WTC11 (cell line): ENCODE measurements around the gene ZGPAT. TPM values are rescaled to one million over a fixed set of nuclear protein-coding genes. Genes with fewer than 3 reads are reported as not detected.
A peak's percentile ranks its signal among the peaks of the same experiment; 100 is the strongest.

ENCODE experiments used
- ATAC-seq: fragments of 200-7000 bp; cut with Tn5 transposase; 2 replicates; pipeline ENCODE4 v1.10.0; 2021; ENCODE audit warnings: mild to moderate bottlenecking, moderate library complexity
- CTCF ChIA-PET: fragments of 300-600 bp; sonication (Branson Sonifier 250); formaldehyde crosslinking; loops from one replicate; lab custom pipeline; 2021; ENCODE audit warnings: antibody characterized with exemption; lab: Charles Lee
- POLR2A ChIA-PET: fragments of 350-600 bp; sonication (Branson Sonifier 250); formaldehyde crosslinking; loops from one replicate; lab custom pipeline; 2021; ENCODE audit warnings: antibody characterized with exemption; lab: Charles Lee
- DNase-seq: peaks from one replicate; pipeline ENCODE4 v3.0.0; 2021; ENCODE audit warnings: low spot score
- H3K27ac Mint-ChIP-seq: 2 replicates; pipeline ENCODE4 v1.8.0; 2021; ENCODE audit warnings: mixed read lengths
- H3K27me3 Mint-ChIP-seq: 2 replicates; pipeline ENCODE4 v1.8.0; 2021; ENCODE audit warnings: low read depth, mild to moderate bottlenecking, moderate library complexity, mixed read lengths
- H3K36me3 Mint-ChIP-seq: 2 replicates; pipeline ENCODE4 v1.8.0; 2021; ENCODE audit warnings: mixed read lengths
- H3K4me1 Mint-ChIP-seq: 2 replicates; pipeline ENCODE4 v1.8.0; 2022; ENCODE audit warnings: mixed read lengths
- H3K4me3 Mint-ChIP-seq: 2 replicates; pipeline ENCODE4 v1.8.0; 2021; ENCODE audit warnings: mild to moderate bottlenecking, moderate library complexity, mixed read lengths
- H3K9me3 Mint-ChIP-seq: 2 replicates; pipeline ENCODE4 v1.8.0; 2021; ENCODE audit warnings: mixed read lengths
- ATF1 ChIP-seq: sonication (generic); formaldehyde crosslinking; IDR thresholded peaks from 2 replicates; pipeline ENCODE4 v1.8.1; 2023; ENCODE audit warnings: mild to moderate bottlenecking, moderate library complexity, missing genetic modification reagents
- CREM ChIP-seq: sonication (generic); formaldehyde crosslinking; IDR thresholded peaks from 2 replicates; pipeline ENCODE4 v1.8.1; 2022; ENCODE audit warnings: mild to moderate bottlenecking, missing genetic modification reagents, moderate library complexity
- ELF4 ChIP-seq: sonication (generic); formaldehyde crosslinking; IDR thresholded peaks from 2 replicates; pipeline ENCODE4 v1.8.1; 2022; ENCODE audit warnings: low read depth, mild to moderate bottlenecking, moderate library complexity, missing genetic modification reagents
- ETV6 ChIP-seq: sonication (generic); formaldehyde crosslinking; IDR thresholded peaks from 2 replicates; pipeline ENCODE4 v1.8.1; 2022; ENCODE audit warnings: mild to moderate bottlenecking, missing genetic modification reagents
- FOXP1 ChIP-seq: sonication (generic); formaldehyde crosslinking; IDR thresholded peaks from 2 replicates; pipeline ENCODE4 v1.8.0; 2022; ENCODE audit warnings: missing genetic modification reagents, mild to moderate bottlenecking, moderate library complexity, borderline replicate concordance
- NFE2L1 ChIP-seq: sonication (generic); formaldehyde crosslinking; IDR thresholded peaks from 2 replicates; pipeline ENCODE4 v1.8.1; 2023; ENCODE audit warnings: missing genetic modification reagents
- RORB ChIP-seq: fragments of 250-450 bp; sonication (Bioruptor Pico); IDR thresholded peaks from 2 replicates; pipeline ENCODE4 v1.9.0; 2021; ENCODE audit warnings: mild to moderate bottlenecking
- ZMAT4 ChIP-seq: fragments of 250-450 bp; sonication (Bioruptor Pico); IDR thresholded peaks from 2 replicates; pipeline ENCODE4 v1.9.0; 2021; ENCODE audit warnings: mild to moderate bottlenecking
- ZNF219 ChIP-seq: sonication (generic); formaldehyde crosslinking; IDR thresholded peaks from 2 replicates; pipeline ENCODE4 v1.8.0; 2023; ENCODE audit warnings: missing genetic modification reagents, mild to moderate bottlenecking, borderline replicate concordance
- total RNA-seq: library from RNA; stranded (reverse); gene quantifications from 3 replicates; pipeline ENCODE4 v1.2.3, GENCODE V29; 2021
- TF ChIP-seq, protein P1 (sequence below): fragments of 250-450 bp; sonication (Bioruptor Pico); IDR thresholded peaks from 2 replicates; pipeline ENCODE4 v1.9.0; 2021; ENCODE audit warnings: mild to moderate bottlenecking, borderline replicate concordance
- TF ChIP-seq, protein P2 (sequence below): sonication (generic); formaldehyde crosslinking; IDR thresholded peaks from 2 replicates; pipeline ENCODE4 v1.8.0; 2023; ENCODE audit warnings: missing genetic modification reagents, mild to moderate bottlenecking, borderline replicate concordance
- TF ChIP-seq, protein P3 (sequence below): sonication (generic); formaldehyde crosslinking; IDR thresholded peaks from 2 replicates; pipeline ENCODE4 v1.8.1; 2022; ENCODE audit warnings: low read depth, missing genetic modification reagents, borderline replicate concordance
- TF ChIP-seq, protein P4 (sequence below): sonication (generic); formaldehyde crosslinking; IDR thresholded peaks from 2 replicates; pipeline ENCODE4 v1.8.0; 2022; ENCODE audit warnings: missing genetic modification reagents

The ZGPAT gene
- total RNA-seq, 1 experiment from 2014 or later, result 28.3 TPM

- H3K27ac Mint-ChIP-seq, result no peak overlapping the region
- 0 out of 2 replicates have a peak, but pooled peaks cover 3% of the 10 kb centered on the region for H3K36me3 Mint-ChIP-seq
- H3K9me3 Mint-ChIP-seq, result no peaks in the 10 kb centered on the region
- no peak for ATAC-seq
- ChIA-PET POLR2A (interaction anchor here (1.0 to 1.5 kb wide), 4 partner anchors 34 to 881 kb away, joined by 3 to 8 read pairs (median 4); partner anchors contain the start of genes ARFRP1, TPD52L2 and ZGPAT), CTCF (interaction anchor here (1.0 to 2.1 kb wide), 16 partner anchors 8 to 342 kb away, joined by 3 to 33 read pairs (median 8); partner anchors contain the start of genes ARFRP1, PTK6, TPD52L2 and ZGPAT)
- H3K4me3 Mint-ChIP-seq, result peak overlapping the region; percentile 43; the same call in 1 of the 2 replicates
- TF ChIP-seq, protein P1, sequence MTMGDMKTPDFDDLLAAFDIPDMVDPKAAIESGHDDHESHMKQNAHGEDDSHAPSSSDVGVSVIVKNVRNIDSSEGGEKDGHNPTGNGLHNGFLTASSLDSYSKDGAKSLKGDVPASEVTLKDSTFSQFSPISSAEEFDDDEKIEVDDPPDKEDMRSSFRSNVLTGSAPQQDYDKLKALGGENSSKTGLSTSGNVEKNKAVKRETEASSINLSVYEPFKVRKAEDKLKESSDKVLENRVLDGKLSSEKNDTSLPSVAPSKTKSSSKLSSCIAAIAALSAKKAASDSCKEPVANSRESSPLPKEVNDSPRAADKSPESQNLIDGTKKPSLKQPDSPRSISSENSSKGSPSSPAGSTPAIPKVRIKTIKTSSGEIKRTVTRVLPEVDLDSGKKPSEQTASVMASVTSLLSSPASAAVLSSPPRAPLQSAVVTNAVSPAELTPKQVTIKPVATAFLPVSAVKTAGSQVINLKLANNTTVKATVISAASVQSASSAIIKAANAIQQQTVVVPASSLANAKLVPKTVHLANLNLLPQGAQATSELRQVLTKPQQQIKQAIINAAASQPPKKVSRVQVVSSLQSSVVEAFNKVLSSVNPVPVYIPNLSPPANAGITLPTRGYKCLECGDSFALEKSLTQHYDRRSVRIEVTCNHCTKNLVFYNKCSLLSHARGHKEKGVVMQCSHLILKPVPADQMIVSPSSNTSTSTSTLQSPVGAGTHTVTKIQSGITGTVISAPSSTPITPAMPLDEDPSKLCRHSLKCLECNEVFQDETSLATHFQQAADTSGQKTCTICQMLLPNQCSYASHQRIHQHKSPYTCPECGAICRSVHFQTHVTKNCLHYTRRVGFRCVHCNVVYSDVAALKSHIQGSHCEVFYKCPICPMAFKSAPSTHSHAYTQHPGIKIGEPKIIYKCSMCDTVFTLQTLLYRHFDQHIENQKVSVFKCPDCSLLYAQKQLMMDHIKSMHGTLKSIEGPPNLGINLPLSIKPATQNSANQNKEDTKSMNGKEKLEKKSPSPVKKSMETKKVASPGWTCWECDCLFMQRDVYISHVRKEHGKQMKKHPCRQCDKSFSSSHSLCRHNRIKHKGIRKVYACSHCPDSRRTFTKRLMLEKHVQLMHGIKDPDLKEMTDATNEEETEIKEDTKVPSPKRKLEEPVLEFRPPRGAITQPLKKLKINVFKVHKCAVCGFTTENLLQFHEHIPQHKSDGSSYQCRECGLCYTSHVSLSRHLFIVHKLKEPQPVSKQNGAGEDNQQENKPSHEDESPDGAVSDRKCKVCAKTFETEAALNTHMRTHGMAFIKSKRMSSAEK (CRISPR knock-in tag), result no peak
- TF ChIP-seq, protein P2, sequence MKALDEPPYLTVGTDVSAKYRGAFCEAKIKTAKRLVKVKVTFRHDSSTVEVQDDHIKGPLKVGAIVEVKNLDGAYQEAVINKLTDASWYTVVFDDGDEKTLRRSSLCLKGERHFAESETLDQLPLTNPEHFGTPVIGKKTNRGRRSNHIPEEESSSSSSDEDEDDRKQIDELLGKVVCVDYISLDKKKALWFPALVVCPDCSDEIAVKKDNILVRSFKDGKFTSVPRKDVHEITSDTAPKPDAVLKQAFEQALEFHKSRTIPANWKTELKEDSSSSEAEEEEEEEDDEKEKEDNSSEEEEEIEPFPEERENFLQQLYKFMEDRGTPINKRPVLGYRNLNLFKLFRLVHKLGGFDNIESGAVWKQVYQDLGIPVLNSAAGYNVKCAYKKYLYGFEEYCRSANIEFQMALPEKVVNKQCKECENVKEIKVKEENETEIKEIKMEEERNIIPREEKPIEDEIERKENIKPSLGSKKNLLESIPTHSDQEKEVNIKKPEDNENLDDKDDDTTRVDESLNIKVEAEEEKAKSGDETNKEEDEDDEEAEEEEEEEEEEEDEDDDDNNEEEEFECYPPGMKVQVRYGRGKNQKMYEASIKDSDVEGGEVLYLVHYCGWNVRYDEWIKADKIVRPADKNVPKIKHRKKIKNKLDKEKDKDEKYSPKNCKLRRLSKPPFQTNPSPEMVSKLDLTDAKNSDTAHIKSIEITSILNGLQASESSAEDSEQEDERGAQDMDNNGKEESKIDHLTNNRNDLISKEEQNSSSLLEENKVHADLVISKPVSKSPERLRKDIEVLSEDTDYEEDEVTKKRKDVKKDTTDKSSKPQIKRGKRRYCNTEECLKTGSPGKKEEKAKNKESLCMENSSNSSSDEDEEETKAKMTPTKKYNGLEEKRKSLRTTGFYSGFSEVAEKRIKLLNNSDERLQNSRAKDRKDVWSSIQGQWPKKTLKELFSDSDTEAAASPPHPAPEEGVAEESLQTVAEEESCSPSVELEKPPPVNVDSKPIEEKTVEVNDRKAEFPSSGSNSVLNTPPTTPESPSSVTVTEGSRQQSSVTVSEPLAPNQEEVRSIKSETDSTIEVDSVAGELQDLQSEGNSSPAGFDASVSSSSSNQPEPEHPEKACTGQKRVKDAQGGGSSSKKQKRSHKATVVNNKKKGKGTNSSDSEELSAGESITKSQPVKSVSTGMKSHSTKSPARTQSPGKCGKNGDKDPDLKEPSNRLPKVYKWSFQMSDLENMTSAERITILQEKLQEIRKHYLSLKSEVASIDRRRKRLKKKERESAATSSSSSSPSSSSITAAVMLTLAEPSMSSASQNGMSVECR (CRISPR knock-in tag), result no peak
- no peak for TF ChIP-seq ZMAT4 (CRISPR knock-in tag)
- no peak for TF ChIP-seq NFE2L1
- no peak for TF ChIP-seq FOXP1 (CRISPR knock-in tag)
- no peak for TF ChIP-seq ETV6 (CRISPR knock-in tag)
- TF ChIP-seq, protein P3, sequence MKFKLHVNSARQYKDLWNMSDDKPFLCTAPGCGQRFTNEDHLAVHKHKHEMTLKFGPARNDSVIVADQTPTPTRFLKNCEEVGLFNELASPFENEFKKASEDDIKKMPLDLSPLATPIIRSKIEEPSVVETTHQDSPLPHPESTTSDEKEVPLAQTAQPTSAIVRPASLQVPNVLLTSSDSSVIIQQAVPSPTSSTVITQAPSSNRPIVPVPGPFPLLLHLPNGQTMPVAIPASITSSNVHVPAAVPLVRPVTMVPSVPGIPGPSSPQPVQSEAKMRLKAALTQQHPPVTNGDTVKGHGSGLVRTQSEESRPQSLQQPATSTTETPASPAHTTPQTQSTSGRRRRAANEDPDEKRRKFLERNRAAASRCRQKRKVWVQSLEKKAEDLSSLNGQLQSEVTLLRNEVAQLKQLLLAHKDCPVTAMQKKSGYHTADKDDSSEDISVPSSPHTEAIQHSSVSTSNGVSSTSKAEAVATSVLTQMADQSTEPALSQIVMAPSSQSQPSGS, result no peak
- no peak for TF ChIP-seq CREM (CRISPR knock-in tag)
- TF ChIP-seq, protein P4, sequence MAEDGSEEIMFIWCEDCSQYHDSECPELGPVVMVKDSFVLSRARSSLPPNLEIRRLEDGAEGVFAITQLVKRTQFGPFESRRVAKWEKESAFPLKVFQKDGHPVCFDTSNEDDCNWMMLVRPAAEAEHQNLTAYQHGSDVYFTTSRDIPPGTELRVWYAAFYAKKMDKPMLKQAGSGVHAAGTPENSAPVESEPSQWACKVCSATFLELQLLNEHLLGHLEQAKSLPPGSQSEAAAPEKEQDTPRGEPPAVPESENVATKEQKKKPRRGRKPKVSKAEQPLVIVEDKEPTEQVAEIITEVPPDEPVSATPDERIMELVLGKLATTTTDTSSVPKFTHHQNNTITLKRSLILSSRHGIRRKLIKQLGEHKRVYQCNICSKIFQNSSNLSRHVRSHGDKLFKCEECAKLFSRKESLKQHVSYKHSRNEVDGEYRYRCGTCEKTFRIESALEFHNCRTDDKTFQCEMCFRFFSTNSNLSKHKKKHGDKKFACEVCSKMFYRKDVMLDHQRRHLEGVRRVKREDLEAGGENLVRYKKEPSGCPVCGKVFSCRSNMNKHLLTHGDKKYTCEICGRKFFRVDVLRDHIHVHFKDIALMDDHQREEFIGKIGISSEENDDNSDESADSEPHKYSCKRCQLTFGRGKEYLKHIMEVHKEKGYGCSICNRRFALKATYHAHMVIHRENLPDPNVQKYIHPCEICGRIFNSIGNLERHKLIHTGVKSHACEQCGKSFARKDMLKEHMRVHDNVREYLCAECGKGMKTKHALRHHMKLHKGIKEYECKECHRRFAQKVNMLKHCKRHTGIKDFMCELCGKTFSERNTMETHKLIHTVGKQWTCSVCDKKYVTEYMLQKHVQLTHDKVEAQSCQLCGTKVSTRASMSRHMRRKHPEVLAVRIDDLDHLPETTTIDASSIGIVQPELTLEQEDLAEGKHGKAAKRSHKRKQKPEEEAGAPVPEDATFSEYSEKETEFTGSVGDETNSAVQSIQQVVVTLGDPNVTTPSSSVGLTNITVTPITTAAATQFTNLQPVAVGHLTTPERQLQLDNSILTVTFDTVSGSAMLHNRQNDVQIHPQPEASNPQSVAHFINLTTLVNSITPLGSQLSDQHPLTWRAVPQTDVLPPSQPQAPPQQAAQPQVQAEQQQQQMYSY (CRISPR knock-in tag), result no peak
- no peak for TF ChIP-seq ZNF219
- no peak for TF ChIP-seq ELF4 (CRISPR knock-in tag)
- no peak for TF ChIP-seq ATF1 (CRISPR knock-in tag)
- TF ChIP-seq RORB, result no peak
- no peaks in the 10 kb centered on the region for H3K4me1 Mint-ChIP-seq
- no peak for DNase-seq
- H3K27me3 Mint-ChIP-seq, result no peaks in the 10 kb centered on the region
Measured at GRCh38 chr20:63741354-63741675, 33.5 kb downstream of the ZGPAT start.
